CD14-positive monocyte (primary cell): ENCODE results near the gene FAM25C. TPM values are rescaled to one million over a fixed set of nuclear protein-coding genes. Genes with fewer than 3 reads are reported as not detected.
"Not testable (repeated sequence)": the region's sequence is repeated elsewhere in the genome, so short reads cannot be mapped to it uniquely, and the experiment has no call there.

Experiments used
- DNase-seq, 3 donors: peaks; one replicate each; pipeline ENCODE4 v3.0.0-alpha.2; 2011 to 2022
- H2AFZ ChIP-seq: 2 replicates; pipeline ENCODE4 v1.6.0; 2012; ENCODE audit warnings: mild to moderate bottlenecking, low read depth, low read length, inconsistent platforms; ENCODE audit not compliant: insufficient read depth, poor library complexity, severe bottlenecking
- H3K27ac ChIP-seq, 2 donors: 1 replicate in 1 of 2; 2 replicates in 1 of 2; pipeline ENCODE4 v1.5.1; 2012 to 2013; ENCODE audit warnings: low read length in 2 of 2, control low read depth in 1 of 2, inconsistent platforms in 1 of 2, low read depth in 1 of 2, mild to moderate bottlenecking in 1 of 2
- H3K27me3 ChIP-seq, 2 donors: one replicate each; pipeline versions ENCODE4 v1.6.0 to v1.6.1; 2011 to 2013; ENCODE audit warnings: low read length in 2 of 2; ENCODE audit not compliant: control insufficient read depth in 2 of 2, insufficient read depth in 2 of 2
- H3K36me3 ChIP-seq, 2 donors: replicated peaks in 1 of 2; 1 replicate in 1 of 2; 2 replicates in 1 of 2; pipeline versions ENCODE4 v1.5.1 to v1.6.1; 2012 to 2013; ENCODE audit warnings: low read length in 2 of 2, control low read depth in 1 of 2, inconsistent platforms in 1 of 2, mild to moderate bottlenecking in 1 of 2; ENCODE audit not compliant: insufficient read depth in 2 of 2, control insufficient read depth in 1 of 2
- H3K4me1 ChIP-seq, 2 donors: 1 replicate in 1 of 2; 2 replicates in 1 of 2; pipeline versions ENCODE4 v1.5.1 to v1.6.1; 2012 to 2013; ENCODE audit warnings: low read length in 2 of 2, control low read depth in 1 of 2, inconsistent platforms in 1 of 2, mild to moderate bottlenecking in 1 of 2, moderate library complexity in 1 of 2; ENCODE audit not compliant: insufficient read depth in 2 of 2, control insufficient read depth in 1 of 2
- H3K4me2 ChIP-seq: replicated peaks from 2 replicates; pipeline ENCODE3; 2012; ENCODE audit warnings: low read length, moderate library complexity, mild to moderate bottlenecking; ENCODE audit not compliant: poor library complexity, severe bottlenecking; ENCODE audit errors: extremely low read depth
- H3K4me3 ChIP-seq, 3 experiments: fragments of 200-600 bp in 1 of 3; sonication (generic) in 1 of 3; replicated peaks in 1 of 3; 1 replicate in 2 of 3; 2 replicates in 1 of 3; pipeline ENCODE4 v1.5.1; 2011 to 2013; ENCODE audit warnings: low read length in 3 of 3, mild to moderate bottlenecking in 3 of 3, control low read depth in 2 of 3, low read depth in 2 of 3, inconsistent platforms in 1 of 3, moderate library complexity in 1 of 3
- H3K79me2 ChIP-seq: 2 replicates; pipeline ENCODE4 v1.6.0; 2012; ENCODE audit warnings: mild to moderate bottlenecking, control low read depth, inconsistent platforms, low read length, moderate library complexity; ENCODE audit not compliant: insufficient read depth
- H3K9ac ChIP-seq: 2 replicates; pipeline ENCODE4 v1.6.0; 2017; ENCODE audit warnings: low read length, mild to moderate bottlenecking; ENCODE audit not compliant: insufficient read depth, poor library complexity, severe bottlenecking
- H3K9me3 ChIP-seq, 2 donors: replicated peaks in 1 of 2; 1 replicate in 1 of 2; 2 replicates in 1 of 2; pipeline versions ENCODE4 v1.5.1 to v1.6.1; 2012 to 2013; ENCODE audit warnings: low read length in 2 of 2, control low read depth in 1 of 2; ENCODE audit not compliant: control insufficient read depth in 1 of 2, insufficient read depth in 1 of 2
- H4K20me1 ChIP-seq: 2 replicates; pipeline ENCODE4 v1.6.0; 2012; ENCODE audit warnings: mild to moderate bottlenecking, low read length, control low read depth, moderate library complexity; ENCODE audit not compliant: insufficient read depth
- H3K27ac Mint-ChIP-seq, 7 donors: one replicate each; pipeline ENCODE4 v1.8.0; 2020; ENCODE audit warnings: mild to moderate bottlenecking in 7 of 7, mixed read lengths in 7 of 7, moderate library complexity in 6 of 7, inconsistent platforms in 2 of 7
- H3K27me3 Mint-ChIP-seq, 3 donors: one replicate each; pipeline ENCODE4 v1.8.0; 2021 to 2022; ENCODE audit warnings: low read depth in 3 of 3, mild to moderate bottlenecking in 3 of 3, mixed read lengths in 3 of 3, moderate library complexity in 3 of 3, inconsistent platforms in 1 of 3
- H3K36me3 Mint-ChIP-seq, 2 donors: one replicate each; pipeline ENCODE4 v1.8.0; 2020; ENCODE audit warnings: mixed read lengths in 2 of 2, inconsistent platforms in 1 of 2, mild to moderate bottlenecking in 1 of 2
- H3K4me1 Mint-ChIP-seq: one replicate; pipeline ENCODE4 v1.8.0; 2020; ENCODE audit warnings: mild to moderate bottlenecking, mixed read lengths
- H3K4me3 Mint-ChIP-seq, 2 donors: one replicate each; pipeline ENCODE4 v1.8.0; 2020; ENCODE audit warnings: mild to moderate bottlenecking in 2 of 2, mixed read lengths in 2 of 2, moderate library complexity in 1 of 2
- H3K9me3 Mint-ChIP-seq, 7 donors: one replicate each; pipeline ENCODE4 v1.8.0; 2020 to 2022; ENCODE audit warnings: mixed read lengths in 7 of 7, mild to moderate bottlenecking in 6 of 7, moderate library complexity in 6 of 7, inconsistent platforms in 2 of 7
- WGBS: methylation state at CpG from one replicate; pipeline ENCODE4 v1.1.5; 2013; ENCODE audit warnings: missing lambda C conversion rate; ENCODE audit not compliant: insufficient coverage; 5-methylcytosine and 5-hydroxymethylcytosine counted together
- intact Hi-C, 2 donors: fragments of 100-400 bp; cut with micrococcal nuclease; formaldehyde crosslinking; loops; one replicate each; pipeline versions ENCODE4 v1.15.0 to v1.15.1; 2023
- polyA plus RNA-seq, 3 donors: library from polyadenylated mRNA; depleted of rRNA in 1 of 3; unstranded in 2 of 3; stranded (reverse) in 1 of 3; fragments of 300-500 nt in 2 of 3; fragments of >200 nt in 1 of 3; fragmentation: Illumina TruSeq in 2 of 3; gene quantifications; 1 replicate in 2 of 3; 2 replicates in 1 of 3; pipeline ENCODE4 v1.2.3, GENCODE V29; 2012 to 2021

Gene FAM25C
- polyA plus RNA-seq, 3 donors = not detected

DNA sequence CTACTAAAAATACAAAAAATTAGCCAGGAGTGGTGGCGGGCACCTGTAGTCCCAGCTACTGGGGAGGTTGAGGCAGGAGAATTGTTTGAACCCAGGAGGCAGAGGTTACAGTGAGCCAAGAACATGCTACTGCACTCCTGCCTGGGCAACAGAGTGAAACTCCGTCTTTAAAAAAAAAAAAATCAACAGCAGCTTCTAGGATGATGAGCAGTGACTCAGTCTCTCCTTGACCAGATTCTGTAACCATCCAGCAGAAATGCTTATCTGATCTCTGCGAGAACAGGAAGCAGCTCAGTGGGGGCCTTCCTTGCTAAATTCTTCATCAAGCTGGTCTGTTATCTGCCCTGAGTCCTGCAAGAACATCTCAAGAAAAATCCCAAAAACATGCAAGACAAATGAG, 5.5 kb downstream of the FAM25C start:
- H3K27me3 ChIP-seq, H3K9me3 Mint-ChIP-seq, H3K4me3 ChIP-seq, H3K9me3 ChIP-seq, H3K27ac Mint-ChIP-seq, H3K4me1 Mint-ChIP-seq, H3K27me3 Mint-ChIP-seq, H3K27ac ChIP-seq, H3K36me3 ChIP-seq, H2AFZ ChIP-seq, H3K79me2 ChIP-seq, H3K4me2 ChIP-seq, H3K36me3 Mint-ChIP-seq, H3K9ac ChIP-seq, H3K4me1 ChIP-seq, H4K20me1 ChIP-seq, intact Hi-C loops, H3K4me3 Mint-ChIP-seq, DNase-seq: not testable (repeated sequence)
- no CpG with 5 or more reads among the region's 3 CpGs for WGBS

DNA sequence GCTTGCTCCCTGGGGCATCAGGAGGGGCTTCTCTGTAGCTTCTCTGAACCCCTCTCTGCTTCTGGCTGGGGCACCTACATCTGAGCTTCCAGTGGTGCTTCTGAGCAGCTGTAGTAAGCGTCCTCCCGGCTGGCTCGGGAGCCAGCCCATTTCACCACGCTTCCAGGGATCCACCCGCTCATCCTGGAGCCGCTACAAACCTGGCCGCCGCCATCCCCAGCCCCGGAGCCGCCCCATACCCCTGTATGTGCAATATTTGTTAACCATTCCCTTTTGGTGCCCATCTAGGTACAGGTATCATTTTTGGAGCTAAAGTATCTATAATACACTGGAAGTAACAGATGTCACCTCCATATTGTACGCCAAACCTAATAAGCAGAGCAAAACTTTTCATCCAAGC, 7.0 kb downstream of the FAM25C start:
- H2AFZ ChIP-seq, H3K4me3 Mint-ChIP-seq, H3K4me1 ChIP-seq, H3K36me3 ChIP-seq, H3K9me3 ChIP-seq, H3K36me3 Mint-ChIP-seq, H4K20me1 ChIP-seq, H3K9ac ChIP-seq, H3K4me2 ChIP-seq, H3K27ac Mint-ChIP-seq, H3K9me3 Mint-ChIP-seq, H3K79me2 ChIP-seq, H3K27ac ChIP-seq, intact Hi-C loops, H3K4me1 Mint-ChIP-seq, DNase-seq, H3K27me3 ChIP-seq, H3K4me3 ChIP-seq, H3K27me3 Mint-ChIP-seq: not testable (repeated sequence)
- WGBS = no CpG with 5 or more reads among the region's 11 CpGs

GRCh38 chr10:47991706-47992105, 7.9 kb downstream of the FAM25C start:
- H3K9me3 ChIP-seq, H3K27me3 Mint-ChIP-seq, H3K4me1 ChIP-seq, H3K9ac ChIP-seq, H3K4me2 ChIP-seq, H4K20me1 ChIP-seq, H3K27ac ChIP-seq, H3K79me2 ChIP-seq, H3K4me3 ChIP-seq, H3K27ac Mint-ChIP-seq, DNase-seq, H2AFZ ChIP-seq, H3K4me3 Mint-ChIP-seq, H3K36me3 ChIP-seq, H3K27me3 ChIP-seq, intact Hi-C loops, H3K4me1 Mint-ChIP-seq, H3K36me3 Mint-ChIP-seq, H3K9me3 Mint-ChIP-seq: not testable (repeated sequence)
- no CpG with 5 or more reads among the region's 12 CpGs for WGBS

GRCh38 chr10:47990097-47990496, 9.5 kb downstream of the FAM25C start:
- H3K9me3 ChIP-seq, H3K27me3 ChIP-seq, H3K27me3 Mint-ChIP-seq, H4K20me1 ChIP-seq, H3K27ac Mint-ChIP-seq, H3K36me3 Mint-ChIP-seq, H3K4me1 Mint-ChIP-seq, H3K79me2 ChIP-seq, H3K9me3 Mint-ChIP-seq, H2AFZ ChIP-seq, H3K36me3 ChIP-seq, H3K9ac ChIP-seq, H3K4me3 ChIP-seq, intact Hi-C loops, H3K4me3 Mint-ChIP-seq, DNase-seq, H3K4me2 ChIP-seq, H3K4me1 ChIP-seq, H3K27ac ChIP-seq: not testable (repeated sequence)
- no CpG with 5 or more reads among the region's 1 CpG for WGBS
